Vagina (tissue), 2 donors: Measurements from ENCODE around the gene RPS6KB1. TPM values are rescaled to one million over a fixed set of nuclear protein-coding genes. Genes with fewer than 3 reads are reported as not detected.
"Not testable (repeated sequence)": the region's sequence is repeated elsewhere in the genome, so short reads cannot be mapped to it uniquely, and the experiment has no call there.

Experiments
- DNase-seq, 2 donors: peaks; one replicate each; pipeline ENCODE4 v3.0.0-alpha.2; 2017; ENCODE audit errors: extremely low spot score in 2 of 2
- H3K27ac ChIP-seq: fragments of 200-600 bp; sonication (generic); one replicate; pipeline ENCODE4 v1.5.1; 2019
- H3K27me3 ChIP-seq: fragments of 200-600 bp; sonication (generic); one replicate; pipeline ENCODE4 v1.5.1; 2019
- H3K36me3 ChIP-seq, 2 donors: fragments of 200-600 bp; sonication (generic); one replicate each; pipeline ENCODE4 v1.5.1; 2017 to 2019
- H3K4me1 ChIP-seq: fragments of 200-600 bp; sonication (generic); one replicate; pipeline ENCODE4 v1.5.1; 2019
- H3K4me3 ChIP-seq, 2 donors: fragments of 200-600 bp; sonication (generic); 1 replicate in 1 of 2; 2 replicates in 1 of 2; pipeline ENCODE4 v1.5.1; 2016 to 2019
- H3K9me3 ChIP-seq: fragments of 200-600 bp; sonication (generic); one replicate; pipeline ENCODE4 v1.5.1; 2019
- CTCF ChIP-seq, 3 experiments: fragments of 450-650 bp in 2 of 3; fragments of 200-600 bp in 1 of 3; sonication (generic) in 1 of 3; IDR thresholded peaks; one replicate each; pipeline ENCODE4 v1.5.1; 2017 to 2019; ENCODE audit warnings: antibody characterized with exemption in 3 of 3, mild to moderate bottlenecking in 2 of 3, moderate library complexity in 2 of 3
- POLR2A ChIP-seq, 2 donors: fragments of 450-650 bp; IDR thresholded peaks; one replicate each; pipeline ENCODE4 v1.6.1; 2017; ENCODE audit warnings: antibody characterized with exemption in 2 of 2, mild to moderate bottlenecking in 2 of 2, moderate library complexity in 2 of 2
- POLR2AphosphoS5 ChIP-seq, 2 donors: sonication (generic); formaldehyde crosslinking; IDR thresholded peaks; one replicate each; pipeline ENCODE4 v1.9.0; 2017; ENCODE audit warnings: antibody characterized with exemption in 2 of 2, mild to moderate bottlenecking in 2 of 2, low read depth in 1 of 2; ENCODE audit not compliant: insufficient read depth in 1 of 2
- intact Hi-C: fragments of 100-400 bp; cut with DNase I; formaldehyde crosslinking; loops from one replicate; pipeline ENCODE4 v1.15.1; 2023
- total RNA-seq: library from RNA; depleted of rRNA; stranded (reverse); fragments of >200 nt; gene quantifications from one replicate; pipeline ENCODE4 v1.2.3, GENCODE V29; 2016

The RPS6KB1 gene
- total RNA-seq, 1 donor from 2014 or later, result 96.7 TPM

- Histone ChIP-seq H3K27me3 (no peaks in the 10 kb centered on the region), H3K4me1 (no peaks in the 10 kb centered on the region), H3K4me3 (no peak overlapping the region), H3K9me3 (no peaks in the 10 kb centered on the region), H3K36me3 (peaks cover 6 to 46% of the 10 kb centered on the region in 2 donors), H3K27ac (no peak overlapping the region)
- DNase-seq, result no peak
- intact Hi-C loops, result no loop called here
- TF ChIP-seq POLR2AphosphoS5 (IDR thresholded peaks at IDR 0.05; ENCODE audit: insufficient read depth in 1 of 2, low read depth in 1 of 2) (no peak), CTCF (IDR thresholded peaks at IDR 0.05) (no peak), POLR2A (IDR thresholded peaks at IDR 0.05) (no peak)
Observed at GRCh38 chr17:59941131-59941530, 48.2 kb downstream of the RPS6KB1 start.

GRCh38 chr17:59946433-59946832 is 53.5 kb downstream of the RPS6KB1 start:
- H3K36me3 ChIP-seq, result peaks cover 0 to 50% of the 10 kb centered on the region in 2 donors
- H3K27ac ChIP-seq, H3K9me3 ChIP-seq, H3K4me3 ChIP-seq, H3K4me1 ChIP-seq, intact Hi-C loops, DNase-seq, H3K27me3 ChIP-seq: not testable (repeated sequence)

- DNase-seq, H3K9me3 ChIP-seq, intact Hi-C loops, H3K4me3 ChIP-seq, H3K4me1 ChIP-seq, H3K27ac ChIP-seq, H3K27me3 ChIP-seq: not testable (repeated sequence)
- H3K36me3 ChIP-seq, result peaks cover 0 to 42% of the 10 kb centered on the region in 2 donors
Observed at GRCh38 chr17:59947310-59947709, 54.4 kb downstream of the RPS6KB1 start.

- intact Hi-C loops, result no loop called here
- Histone ChIP-seq H3K4me3 (no peak overlapping the region), H3K9me3 (no peaks in the 10 kb centered on the region), H3K27ac (no peak overlapping the region), H3K4me1 (no peaks in the 10 kb centered on the region), H3K36me3 (peaks cover 0 to 44% of the 10 kb centered on the region in 2 donors), H3K27me3 (no peaks in the 10 kb centered on the region)
- TF ChIP-seq POLR2AphosphoS5 (IDR thresholded peaks at IDR 0.05; ENCODE audit: insufficient read depth in 1 of 2, low read depth in 1 of 2) (no peak), POLR2A (IDR thresholded peaks at IDR 0.05) (no peak), CTCF (IDR thresholded peaks at IDR 0.05) (no peak)
- no peak for DNase-seq
Observed at GRCh38 chr17:59950049-59950448, 57.1 kb downstream of the RPS6KB1 start.

- H3K4me1 ChIP-seq, result no peaks in the 10 kb centered on the region
- no peak for DNase-seq
- no peaks in the 10 kb centered on the region for H3K27me3 ChIP-seq
- intact Hi-C loops, result no loop called here
- TF ChIP-seq CTCF (IDR thresholded peaks at IDR 0.05), result no peak
- TF ChIP-seq POLR2A (IDR thresholded peaks at IDR 0.05), result no peak
- no peak for TF ChIP-seq POLR2AphosphoS5 (IDR thresholded peaks at IDR 0.05; ENCODE audit: insufficient read depth in 1 of 2, low read depth in 1 of 2)
- no peaks in the 10 kb centered on the region for H3K9me3 ChIP-seq
- peaks cover 0 to 25% of the 10 kb centered on the region in 2 donors for H3K36me3 ChIP-seq
- no peak overlapping the region for H3K27ac ChIP-seq
- H3K4me3 ChIP-seq, result no peak overlapping the region
Observed at GRCh38 chr17:59954856-59955255, 61.9 kb downstream of the RPS6KB1 start.

GRCh38 chr17:59959574-59959973 is 66.7 kb downstream of the RPS6KB1 start:
- Histone ChIP-seq H3K36me3 (peaks cover 0 to 11% of the 10 kb centered on the region in 2 donors), H3K4me1 (peaks cover 13% of the 10 kb centered on the region)
- DNase-seq, H3K9me3 ChIP-seq, intact Hi-C loops, H3K4me3 ChIP-seq, H3K27me3 ChIP-seq, H3K27ac ChIP-seq: not testable (repeated sequence)
